GM19395 (cell line): ENCODE results near the gene HSDL1.

Experiments used
- ATAC-seq: cut with Tn5 transposase; IDR thresholded peaks from one replicate; pipeline ENCODE4 v1.9.1; 2021; ENCODE audit warnings: mild to moderate bottlenecking, moderate library complexity; ENCODE audit not compliant: unreplicated experiment

HSDL1 gene

DNA sequence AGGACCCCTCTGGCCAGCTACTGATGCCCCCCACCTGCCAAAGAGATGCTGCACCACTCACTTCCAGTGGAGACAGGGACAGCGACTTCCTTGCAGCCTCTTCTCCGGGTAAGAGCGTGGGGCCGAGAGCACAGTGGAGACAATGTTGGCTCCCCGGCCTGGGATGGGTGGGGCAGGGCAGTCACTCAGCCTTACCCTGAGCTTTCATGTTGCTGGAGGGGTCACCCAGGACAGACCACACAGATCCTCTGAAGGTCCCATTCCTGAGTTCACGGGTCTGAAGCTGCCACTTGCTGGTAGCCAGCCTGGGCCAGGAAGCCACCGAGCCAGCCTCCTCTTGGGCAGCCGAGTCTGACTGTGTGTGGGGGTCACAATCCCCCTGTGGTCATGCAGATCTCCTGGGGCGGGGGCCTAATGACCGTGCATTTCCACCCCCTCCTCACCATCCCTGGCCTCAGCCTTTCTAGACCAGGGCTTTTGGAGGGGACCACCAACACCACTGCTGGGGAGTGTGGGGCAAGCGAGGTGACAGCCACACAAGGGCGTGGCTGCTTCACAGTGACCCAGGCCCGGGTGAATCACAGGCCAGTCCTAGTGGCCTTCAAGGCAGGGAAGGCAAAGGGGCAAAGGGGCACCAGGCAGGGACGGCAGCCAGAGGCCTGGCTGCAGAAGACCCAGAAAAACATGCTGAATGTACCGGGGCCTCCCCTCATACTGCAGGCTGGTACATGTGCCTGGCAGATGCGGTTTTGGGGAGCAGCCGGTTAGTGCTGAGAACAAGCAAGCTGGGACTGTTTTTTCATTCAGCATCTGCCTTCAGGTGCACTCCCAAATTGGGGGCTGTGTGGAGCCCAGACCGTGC, 31.4 kb upstream of the HSDL1 start:
- ATAC-seq, result no peak

DNA sequence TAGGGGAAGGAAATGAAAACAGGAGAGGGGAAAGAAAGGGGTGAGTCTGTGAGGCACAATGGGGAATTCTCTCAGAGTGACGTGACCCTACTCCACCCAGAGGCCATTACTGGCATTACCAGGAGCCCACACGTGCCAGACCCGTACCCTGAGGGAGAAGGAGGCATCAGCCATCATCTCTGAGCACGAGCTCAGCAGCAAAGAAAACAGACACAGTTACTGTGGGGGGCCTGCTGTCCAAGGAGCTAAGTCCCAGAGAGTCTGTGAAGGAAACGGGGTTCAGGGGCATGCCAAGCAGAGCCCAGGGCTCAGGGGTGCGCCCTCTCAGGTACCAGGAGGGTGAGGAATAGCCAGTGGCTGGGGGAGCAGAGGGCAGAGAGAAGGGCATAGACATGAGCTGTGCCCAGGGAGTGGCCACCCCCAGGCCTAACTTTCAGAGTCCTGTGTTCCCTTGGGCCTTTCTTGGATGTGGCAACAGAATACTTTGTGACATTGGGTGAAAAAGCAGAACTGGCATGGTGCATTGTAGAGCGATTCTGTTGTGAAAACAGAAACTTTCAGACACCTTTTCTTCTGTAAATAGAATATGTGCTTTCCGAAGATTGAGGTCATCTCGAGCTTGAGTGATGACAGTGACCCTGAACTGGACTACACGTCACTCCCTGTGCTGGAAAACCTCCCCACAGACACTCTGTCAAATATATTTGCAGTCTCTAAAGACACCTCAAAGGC, 30.5 kb upstream of the HSDL1 start:
- peak; percentile 74 for ATAC-seq

GRCh38 chr16:84174396-84174795, 29.4 kb upstream of the HSDL1 start:
- no peak for ATAC-seq

DNA sequence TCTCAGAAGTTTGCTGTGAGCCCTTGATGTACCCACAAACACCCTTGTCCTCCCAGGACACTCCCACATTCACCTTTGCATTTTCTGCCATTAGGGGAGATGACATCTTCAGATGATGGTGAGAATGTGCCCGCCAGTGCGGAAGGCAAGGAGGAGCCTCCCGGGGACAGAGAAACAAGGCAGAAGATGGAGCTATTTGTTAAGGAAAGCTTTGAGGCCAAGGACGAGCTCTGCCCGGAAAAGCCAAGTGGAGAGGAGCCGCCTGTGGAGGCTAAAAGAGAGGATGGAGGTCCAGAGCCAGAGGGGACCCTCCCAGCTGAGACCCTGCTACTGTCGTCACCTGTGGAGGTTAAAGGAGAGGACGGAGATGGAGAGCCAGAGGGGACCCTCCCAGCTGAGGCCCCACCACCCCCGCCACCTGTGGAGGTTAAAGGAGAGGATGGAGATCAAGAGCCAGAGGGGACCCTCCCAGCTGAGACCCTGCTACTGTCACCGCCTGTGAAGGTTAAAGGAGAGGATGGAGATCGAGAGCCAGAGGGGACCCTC, 24.9 kb upstream of the HSDL1 start:
- ATAC-seq, result no peak

DNA sequence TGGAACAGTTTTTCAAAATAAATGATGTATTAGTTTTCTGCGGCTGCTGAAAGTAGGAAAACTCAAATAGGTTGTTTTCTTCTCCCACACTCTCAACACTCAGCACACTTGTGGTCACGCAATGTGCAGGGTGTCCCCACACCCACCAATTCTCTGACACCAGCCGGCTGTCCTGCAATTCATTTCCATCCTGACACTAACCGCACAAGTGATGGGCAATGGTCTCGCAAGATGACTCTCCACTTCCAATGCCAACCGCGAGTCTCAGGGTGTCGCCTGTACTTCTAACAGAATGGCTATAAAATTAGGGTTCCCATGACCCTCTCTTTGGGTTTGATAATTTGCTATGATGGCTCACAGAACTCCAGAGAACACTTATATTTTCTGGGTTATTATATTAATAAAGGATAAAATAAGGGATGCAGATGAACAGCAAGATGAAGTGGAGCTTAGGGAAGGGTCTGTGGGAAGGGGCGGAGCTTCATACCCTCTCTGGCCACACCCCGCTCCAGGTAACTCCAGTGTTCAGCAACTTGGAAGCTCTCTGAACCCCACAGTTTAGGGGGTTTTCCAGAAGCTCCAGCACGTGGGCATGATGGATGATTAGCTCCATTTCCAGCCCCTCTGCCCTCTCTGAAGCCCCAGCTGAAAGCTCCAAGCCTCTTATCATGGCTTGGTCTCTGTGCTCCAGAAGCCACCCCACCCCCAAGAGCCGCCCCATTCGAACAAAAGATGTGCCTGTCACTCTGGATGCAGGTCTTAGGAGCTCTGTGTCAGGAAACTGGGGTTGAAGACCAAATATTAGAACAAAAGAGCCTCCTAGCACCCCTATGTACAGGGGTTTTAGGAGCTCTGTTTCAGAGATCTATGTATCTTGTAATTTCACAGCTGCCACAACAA, 22.1 kb upstream of the HSDL1 start:
- no peak for ATAC-seq

DNA sequence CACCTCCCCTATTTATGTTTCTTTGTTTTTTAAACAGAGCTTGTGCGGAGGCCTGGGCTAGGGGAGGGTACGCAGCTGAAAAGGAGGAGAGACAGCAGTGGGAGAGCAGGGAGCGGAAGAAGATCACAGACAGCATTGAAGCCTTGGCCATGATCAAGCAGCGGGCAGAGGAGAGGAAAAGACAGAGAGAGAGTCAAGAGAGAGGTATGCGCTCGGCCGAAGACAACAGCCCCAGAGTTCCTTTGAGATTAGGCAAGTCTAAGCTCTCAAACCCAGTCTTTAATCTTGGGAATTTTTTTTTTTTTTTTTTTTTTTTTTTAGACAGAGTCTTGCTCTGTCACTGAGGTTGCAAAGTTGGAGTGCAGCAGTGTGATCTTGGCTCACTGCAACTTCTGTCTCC, 20.8 kb upstream of the HSDL1 start:
- no peak for ATAC-seq

DNA sequence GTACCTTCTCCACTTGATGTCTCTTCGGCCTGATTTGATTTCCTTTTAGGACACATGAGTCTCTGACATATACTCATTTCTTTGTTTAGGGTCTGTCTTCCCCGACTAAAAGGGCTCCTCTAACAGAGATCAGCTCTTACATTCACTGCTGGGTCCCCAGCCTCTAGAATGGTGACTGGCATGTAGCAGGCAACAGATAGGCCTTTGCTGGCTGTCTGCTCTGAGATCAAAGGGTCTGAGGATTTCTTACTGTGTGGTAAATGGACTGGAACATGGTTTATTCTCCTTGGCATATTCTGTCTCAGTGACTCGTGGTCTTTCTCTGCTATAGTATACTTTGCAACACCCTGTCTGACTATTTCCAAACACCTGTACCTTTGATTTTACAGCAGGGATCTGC, 16.8 kb upstream of the HSDL1 start:
- no peak for ATAC-seq

GRCh38 chr16:84161037-84161436, 16.1 kb upstream of the HSDL1 start:
- ATAC-seq, result no peak

DNA sequence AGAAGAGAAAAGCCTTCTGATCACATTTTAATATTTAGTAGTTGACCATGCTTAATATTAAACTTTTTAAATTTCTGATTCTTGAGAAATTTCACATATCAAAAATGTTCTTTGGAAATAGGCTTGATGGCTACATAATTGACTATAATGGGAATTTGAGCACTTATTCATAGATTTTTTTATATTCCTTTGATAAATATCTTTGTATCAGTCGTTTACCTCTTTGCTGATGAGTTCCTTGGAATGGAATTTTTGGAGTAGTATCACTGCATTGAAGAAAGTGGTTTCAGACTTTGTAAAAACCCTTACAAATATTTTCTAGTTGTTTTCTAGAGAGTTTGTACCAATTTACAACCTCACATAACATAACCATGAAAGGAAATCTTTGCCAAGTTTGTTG, 14.8 kb upstream of the HSDL1 start:
- ATAC-seq, result no peak

DNA sequence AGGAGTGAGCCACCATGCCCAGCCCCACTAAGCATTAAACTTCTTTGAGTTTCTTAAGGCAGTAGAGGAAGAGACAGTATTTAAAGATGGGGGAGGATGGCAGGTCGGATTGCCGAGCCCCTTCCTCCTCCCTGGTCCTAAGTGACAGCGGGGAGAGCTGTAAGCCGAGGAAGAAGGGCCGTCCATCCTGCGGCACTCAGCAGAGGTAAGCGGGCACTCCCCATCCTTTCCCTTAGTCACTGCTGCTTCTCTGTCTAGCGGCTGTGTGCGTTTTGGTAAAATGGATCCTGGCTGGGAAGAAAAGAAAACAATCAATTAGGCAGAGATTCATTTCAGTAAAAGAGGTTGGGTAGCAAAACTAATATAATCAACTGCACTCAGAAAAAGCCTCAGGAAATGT, 14.0 kb upstream of the HSDL1 start:
- ATAC-seq, result no peak

GRCh38 chr16:84156342-84156784, 11.4 kb upstream of the HSDL1 start:
- no peak for ATAC-seq

GRCh38 chr16:84155771-84156170, 10.8 kb upstream of the HSDL1 start:
- ATAC-seq, result no peak

DNA sequence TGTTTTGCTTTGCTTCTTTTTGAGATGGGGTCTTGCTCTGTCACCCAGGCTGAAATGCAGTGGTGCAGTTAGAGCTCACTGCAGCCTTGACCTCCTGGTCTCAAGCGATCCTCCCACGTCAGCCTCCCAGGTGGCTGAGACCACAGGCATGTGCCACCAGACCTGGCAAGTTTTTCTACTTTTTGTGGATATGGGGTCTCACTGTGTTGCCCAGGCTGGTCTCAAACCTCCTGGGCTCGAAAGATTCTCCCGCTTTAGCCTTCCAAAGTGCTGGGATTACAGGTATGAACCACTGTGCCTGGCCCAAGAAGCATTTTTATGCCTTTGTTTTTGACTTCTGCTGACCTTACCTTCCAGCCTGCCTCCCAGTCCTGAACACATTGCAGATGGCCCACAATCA, 10.2 kb upstream of the HSDL1 start:
- no peak for ATAC-seq

DNA sequence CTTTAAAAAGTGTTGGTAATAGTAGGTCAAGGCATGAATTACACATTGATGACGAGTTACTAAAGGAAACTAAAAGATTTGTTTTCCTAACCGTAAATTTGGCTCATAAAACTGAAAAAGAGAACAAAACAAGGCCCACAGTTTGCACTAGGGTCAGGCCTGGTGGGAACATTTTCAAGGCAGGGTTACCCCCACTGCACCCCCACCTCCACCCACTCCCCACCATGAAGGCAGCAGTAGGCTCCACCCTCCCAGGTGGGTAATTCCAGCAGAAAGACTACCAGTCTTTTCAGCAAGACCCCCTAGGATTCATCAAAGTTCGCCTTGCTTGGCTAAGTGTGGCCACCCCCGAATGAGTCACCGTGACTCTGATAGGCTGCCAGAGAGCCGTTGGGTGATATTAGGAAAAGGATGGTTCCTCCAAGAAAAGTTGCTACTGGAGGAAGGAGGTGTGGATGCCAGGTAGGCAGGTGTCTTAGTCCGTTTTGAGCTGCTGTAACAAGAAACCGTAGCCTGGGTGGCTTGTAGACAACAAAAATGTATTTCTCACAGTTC, 8.8 kb upstream of the HSDL1 start:
- ATAC-seq, result no peak

DNA sequence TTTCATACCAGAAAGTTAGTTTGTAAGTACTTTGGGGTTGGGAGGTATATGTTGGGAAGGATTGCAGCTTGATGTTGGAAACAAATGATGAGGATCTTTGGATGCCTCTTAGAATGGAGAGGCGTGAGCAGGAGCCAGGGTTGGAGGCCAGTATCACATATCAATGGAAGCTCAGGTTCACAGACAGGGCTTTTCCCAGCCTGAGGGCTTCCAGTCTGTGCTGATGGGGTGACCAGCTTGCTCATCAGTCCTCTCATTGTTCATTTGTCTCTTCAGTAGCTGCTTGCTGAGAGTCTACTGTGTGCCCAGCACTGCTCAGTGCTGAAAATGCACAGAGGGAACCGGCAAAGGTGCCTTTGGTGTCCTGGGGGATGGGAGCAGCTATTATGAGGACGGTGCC, 5.9 kb upstream of the HSDL1 start:
- no peak for ATAC-seq

DNA sequence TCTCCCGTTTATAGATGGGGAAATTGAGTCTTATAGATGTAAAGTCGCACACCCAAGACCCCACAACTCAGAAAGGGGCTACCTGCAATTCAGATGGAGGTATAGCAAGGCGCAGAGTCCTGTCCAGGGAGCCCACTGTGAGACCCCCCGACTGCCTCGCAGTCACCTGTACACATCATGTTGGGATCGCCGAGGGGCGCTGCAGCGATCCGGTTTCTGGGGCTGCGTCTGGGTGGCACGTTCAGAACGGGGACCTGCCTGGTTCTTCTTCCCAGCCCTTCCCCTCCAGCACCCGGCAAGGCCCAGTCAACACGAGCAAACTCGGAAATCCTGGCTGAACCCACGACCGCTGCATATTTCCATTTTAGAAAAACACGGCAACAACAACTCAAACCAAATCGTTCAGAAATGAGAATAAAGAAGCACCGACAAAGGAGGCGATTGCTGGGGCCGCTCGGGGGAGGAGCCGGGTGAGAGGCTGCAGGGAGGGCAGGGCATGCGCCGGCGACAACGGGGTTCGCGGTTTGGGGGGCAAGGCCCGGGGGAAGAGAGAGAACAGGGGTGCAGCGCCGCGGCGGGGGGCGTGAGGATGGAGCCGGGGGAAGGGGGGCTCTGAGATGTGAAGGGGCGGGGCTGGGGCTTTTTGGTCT, 643 bp downstream of the HSDL1 start:
- no peak for ATAC-seq

GRCh38 chr16:84143784-84144199, 1.2 kb downstream of the HSDL1 start:
- ATAC-seq, result no peak

GRCh38 chr16:84143081-84143480, 1.9 kb downstream of the HSDL1 start:
- ATAC-seq, result no peak

DNA sequence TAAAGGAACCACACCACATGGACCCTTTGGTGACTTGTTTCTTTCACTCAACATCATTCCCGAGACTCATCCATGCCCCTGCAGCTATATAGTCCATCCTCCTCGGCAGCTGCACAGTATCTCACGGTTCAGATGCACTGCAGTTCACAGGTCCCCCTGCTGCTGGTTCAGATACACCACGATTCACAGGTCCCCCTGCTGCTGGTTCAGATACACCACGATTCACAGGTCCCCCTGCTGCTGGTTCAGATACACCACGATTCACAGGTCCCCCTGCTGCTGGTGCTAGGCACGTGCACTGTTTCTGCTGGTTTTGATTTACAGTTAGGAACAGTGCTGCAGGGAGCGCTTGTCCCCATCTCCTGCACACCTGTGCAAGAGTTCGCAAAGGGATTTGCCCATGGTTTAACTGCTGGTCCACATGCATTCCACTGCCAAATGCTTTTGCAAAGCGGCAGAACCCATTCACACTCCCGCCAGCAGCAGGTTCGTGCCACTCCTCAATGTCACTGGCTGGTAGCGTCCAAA, 3.8 kb downstream of the HSDL1 start:
- ATAC-seq, result no peak
